Glomerular visceral epithelial cell (primary cell): ENCODE data around the gene EMP1.
"Not testable (repeated sequence)": the region's sequence is repeated elsewhere in the genome, so short reads cannot be mapped to it uniquely, and the experiment has no call there.

Source experiments
- DNase-seq: peaks from one replicate; pipeline ENCODE4 v3.0.0-alpha.2; 2016; ENCODE audit errors: extremely low spot score

The EMP1 gene

DNA sequence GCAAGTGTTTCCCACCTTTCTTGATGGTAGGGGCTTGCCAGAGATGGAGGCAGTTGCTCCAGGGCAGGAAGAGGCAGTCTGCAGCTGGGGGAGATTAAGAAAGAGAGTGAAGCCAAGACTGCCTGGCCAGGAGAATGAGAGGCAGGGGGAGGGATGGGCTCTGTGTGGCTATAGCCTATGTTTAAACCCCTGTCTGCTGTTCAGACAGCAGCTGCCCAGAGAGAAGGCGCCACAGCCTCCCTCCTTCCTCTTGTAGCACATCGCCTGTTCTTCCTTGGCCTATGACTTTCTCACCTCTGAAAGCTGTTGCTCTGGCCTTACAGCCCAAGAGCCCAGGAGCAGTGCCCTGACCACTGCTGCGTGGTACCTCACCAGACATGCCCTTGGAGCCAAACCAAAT, 61.7 kb downstream of the EMP1 start:
- no peak for DNase-seq

DNA sequence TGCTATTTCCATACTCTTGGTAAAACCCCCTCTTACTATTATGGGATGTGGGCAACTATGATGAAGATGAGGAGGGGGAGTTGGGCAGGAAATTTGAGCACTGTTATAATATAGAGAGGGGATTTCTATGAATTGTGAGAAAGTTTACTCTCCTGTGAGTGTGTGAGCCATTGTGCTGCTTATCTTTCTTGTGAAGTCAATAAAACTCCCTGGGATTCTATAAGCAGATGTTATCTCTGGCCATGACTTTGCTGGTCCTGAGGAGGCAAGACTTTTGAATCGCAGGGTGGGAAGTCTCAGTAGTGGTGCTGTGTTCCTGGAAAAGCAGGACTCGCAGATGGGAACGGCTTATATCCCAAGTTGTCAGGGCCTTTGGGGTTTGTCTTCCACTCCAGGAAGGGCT, 62.2 kb downstream of the EMP1 start:
- DNase-seq: no peak

GRCh38 chr12:13259625-13260024, 63.1 kb downstream of the EMP1 start:
- not testable (repeated sequence) for DNase-seq

GRCh38 chr12:13267826-13268225, 71.3 kb downstream of the EMP1 start:
- DNase-seq: not testable (repeated sequence)

DNA sequence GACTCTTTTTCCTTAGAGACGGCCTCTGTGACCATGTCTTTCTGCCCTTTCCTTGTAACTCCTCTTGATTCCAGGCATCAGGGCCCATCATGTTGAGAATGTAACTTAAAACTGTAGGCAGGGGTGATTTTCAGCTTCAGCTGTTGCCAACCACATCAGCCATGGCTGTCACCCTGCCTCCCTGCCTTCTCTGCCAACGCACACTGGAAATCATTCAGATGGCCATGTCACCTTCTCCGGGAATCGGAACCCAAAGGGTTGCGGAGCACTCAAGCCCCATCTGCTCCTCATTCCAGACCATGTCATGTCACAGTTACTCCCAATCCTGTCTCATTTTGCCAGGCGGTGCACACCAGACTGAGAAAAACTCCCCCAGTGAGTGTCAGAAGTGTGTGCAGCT, 72.1 kb downstream of the EMP1 start:
- DNase-seq: no peak
